HL-60 (cell line): Measurements from ENCODE around the gene INAVA.

Experiments
- GABPA ChIP-seq: IDR thresholded peaks from 2 replicates; pipeline ENCODE4 v1.6.1; 2012; ENCODE audit warnings: low read depth
- POLR2AphosphoS5 ChIP-seq: IDR thresholded peaks from 2 replicates; pipeline ENCODE4 v1.6.1; 2012; ENCODE audit warnings: low read depth
- SPI1 ChIP-seq: IDR thresholded peaks from 2 replicates; pipeline ENCODE4 v1.6.1; 2012; ENCODE audit warnings: low read depth, mild to moderate bottlenecking, borderline replicate concordance
- TF ChIP-seq, protein P1 (sequence below): IDR thresholded peaks from one replicate; pipeline ENCODE4 v1.5.1; 2011; ENCODE audit warnings: low read length, control low read depth, inconsistent platforms; ENCODE audit not compliant: insufficient read depth
- TF ChIP-seq, protein P2 (sequence below): IDR thresholded peaks from 2 replicates; pipeline ENCODE4 v1.6.1; 2012; ENCODE audit warnings: low read depth; ENCODE audit not compliant: insufficient replicate concordance

DNA sequence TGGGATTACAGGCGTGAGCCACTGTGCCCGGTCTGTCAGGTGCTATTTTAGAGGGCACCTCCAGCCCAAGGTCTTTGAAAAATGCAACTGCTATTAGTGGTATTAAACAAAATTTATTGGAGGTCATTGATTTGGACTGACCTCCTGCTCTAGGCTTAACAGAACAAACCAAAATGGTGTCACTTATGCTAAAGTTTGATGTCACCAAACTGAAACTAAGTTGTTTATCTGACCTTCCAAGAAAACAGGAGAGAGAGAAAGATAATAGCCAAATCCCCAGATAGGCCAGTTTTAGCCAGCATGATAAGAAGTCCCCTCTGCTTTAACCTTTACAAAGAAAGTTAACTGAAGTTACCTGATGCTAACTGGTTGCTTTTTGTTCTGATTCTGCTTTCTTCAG is 8.1 kb upstream of the INAVA start:
- TF ChIP-seq, protein P1, sequence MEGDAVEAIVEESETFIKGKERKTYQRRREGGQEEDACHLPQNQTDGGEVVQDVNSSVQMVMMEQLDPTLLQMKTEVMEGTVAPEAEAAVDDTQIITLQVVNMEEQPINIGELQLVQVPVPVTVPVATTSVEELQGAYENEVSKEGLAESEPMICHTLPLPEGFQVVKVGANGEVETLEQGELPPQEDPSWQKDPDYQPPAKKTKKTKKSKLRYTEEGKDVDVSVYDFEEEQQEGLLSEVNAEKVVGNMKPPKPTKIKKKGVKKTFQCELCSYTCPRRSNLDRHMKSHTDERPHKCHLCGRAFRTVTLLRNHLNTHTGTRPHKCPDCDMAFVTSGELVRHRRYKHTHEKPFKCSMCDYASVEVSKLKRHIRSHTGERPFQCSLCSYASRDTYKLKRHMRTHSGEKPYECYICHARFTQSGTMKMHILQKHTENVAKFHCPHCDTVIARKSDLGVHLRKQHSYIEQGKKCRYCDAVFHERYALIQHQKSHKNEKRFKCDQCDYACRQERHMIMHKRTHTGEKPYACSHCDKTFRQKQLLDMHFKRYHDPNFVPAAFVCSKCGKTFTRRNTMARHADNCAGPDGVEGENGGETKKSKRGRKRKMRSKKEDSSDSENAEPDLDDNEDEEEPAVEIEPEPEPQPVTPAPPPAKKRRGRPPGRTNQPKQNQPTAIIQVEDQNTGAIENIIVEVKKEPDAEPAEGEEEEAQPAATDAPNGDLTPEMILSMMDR: no peak
- TF ChIP-seq, protein P2, sequence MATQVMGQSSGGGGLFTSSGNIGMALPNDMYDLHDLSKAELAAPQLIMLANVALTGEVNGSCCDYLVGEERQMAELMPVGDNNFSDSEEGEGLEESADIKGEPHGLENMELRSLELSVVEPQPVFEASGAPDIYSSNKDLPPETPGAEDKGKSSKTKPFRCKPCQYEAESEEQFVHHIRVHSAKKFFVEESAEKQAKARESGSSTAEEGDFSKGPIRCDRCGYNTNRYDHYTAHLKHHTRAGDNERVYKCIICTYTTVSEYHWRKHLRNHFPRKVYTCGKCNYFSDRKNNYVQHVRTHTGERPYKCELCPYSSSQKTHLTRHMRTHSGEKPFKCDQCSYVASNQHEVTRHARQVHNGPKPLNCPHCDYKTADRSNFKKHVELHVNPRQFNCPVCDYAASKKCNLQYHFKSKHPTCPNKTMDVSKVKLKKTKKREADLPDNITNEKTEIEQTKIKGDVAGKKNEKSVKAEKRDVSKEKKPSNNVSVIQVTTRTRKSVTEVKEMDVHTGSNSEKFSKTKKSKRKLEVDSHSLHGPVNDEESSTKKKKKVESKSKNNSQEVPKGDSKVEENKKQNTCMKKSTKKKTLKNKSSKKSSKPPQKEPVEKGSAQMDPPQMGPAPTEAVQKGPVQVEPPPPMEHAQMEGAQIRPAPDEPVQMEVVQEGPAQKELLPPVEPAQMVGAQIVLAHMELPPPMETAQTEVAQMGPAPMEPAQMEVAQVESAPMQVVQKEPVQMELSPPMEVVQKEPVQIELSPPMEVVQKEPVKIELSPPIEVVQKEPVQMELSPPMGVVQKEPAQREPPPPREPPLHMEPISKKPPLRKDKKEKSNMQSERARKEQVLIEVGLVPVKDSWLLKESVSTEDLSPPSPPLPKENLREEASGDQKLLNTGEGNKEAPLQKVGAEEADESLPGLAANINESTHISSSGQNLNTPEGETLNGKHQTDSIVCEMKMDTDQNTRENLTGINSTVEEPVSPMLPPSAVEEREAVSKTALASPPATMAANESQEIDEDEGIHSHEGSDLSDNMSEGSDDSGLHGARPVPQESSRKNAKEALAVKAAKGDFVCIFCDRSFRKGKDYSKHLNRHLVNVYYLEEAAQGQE: no peak
- no peak for TF ChIP-seq POLR2AphosphoS5
- TF ChIP-seq GABPA: no peak
- TF ChIP-seq SPI1: no peak
